Stimulated activated memory B cell treated with anti-CD40 and anti-IgM and Interleukin-4, amounts not matched to agents 10 μg/mL and 1 μg/mL and 100 μg/mL, for 72 hours (primary cell): ENCODE results near the gene RHBDF1.
"Not testable (repeated sequence)": the region's sequence is repeated elsewhere in the genome, so short reads cannot be mapped to it uniquely, and the experiment has no call there.

Experiments
- ATAC-seq: fragments of 150-1000 bp; cut with Tn5 transposase; 2 replicates; pipeline ENCODE4 v1.10.0; 2021
- H3K27ac Mint-ChIP-seq: one replicate; pipeline ENCODE4 v1.8.0; 2022; ENCODE audit warnings: mild to moderate bottlenecking, mixed read lengths
- H3K27me3 Mint-ChIP-seq: one replicate; pipeline ENCODE4 v1.8.0; 2022; ENCODE audit warnings: mixed read lengths
- H3K36me3 Mint-ChIP-seq: one replicate; pipeline ENCODE4 v1.8.0; 2022; ENCODE audit warnings: mixed read lengths
- H3K4me1 Mint-ChIP-seq: one replicate; pipeline ENCODE4 v1.8.0; 2022; ENCODE audit warnings: mixed read lengths
- H3K4me3 Mint-ChIP-seq: one replicate; pipeline ENCODE4 v1.8.0; 2022; ENCODE audit warnings: mild to moderate bottlenecking, moderate library complexity, mixed read lengths
- H3K9me3 Mint-ChIP-seq: one replicate; pipeline ENCODE4 v1.8.0; 2022; ENCODE audit warnings: mixed read lengths

The RHBDF1 gene

DNA sequence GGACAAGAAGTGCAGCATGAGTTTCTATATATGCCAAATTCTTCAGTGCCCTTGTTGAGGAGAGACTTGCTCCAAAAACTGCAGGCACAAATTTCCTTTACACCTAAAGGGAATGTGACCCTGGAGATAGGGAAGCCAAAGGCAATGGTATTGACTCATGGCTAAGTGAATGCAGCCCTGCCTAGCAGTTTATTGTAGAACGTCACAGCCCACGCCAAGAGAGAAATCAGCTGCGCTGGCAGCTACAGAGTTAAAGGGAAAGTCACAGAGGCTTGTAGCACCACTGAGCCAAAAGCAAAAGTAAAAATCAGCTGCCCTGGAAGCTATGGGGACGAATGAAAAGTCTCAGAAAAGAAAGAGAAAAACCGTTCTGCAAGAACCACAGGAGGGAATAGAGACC, 29.1 kb downstream of the RHBDF1 start:
- Mint-ChIP-seq H3K27ac (peak overlapping the region; percentile 45), H3K9me3 (no peaks in the 10 kb centered on the region), H3K27me3 (no peaks in the 10 kb centered on the region), H3K4me3 (no peak overlapping the region), H3K4me1 (peaks cover 34% of the 10 kb centered on the region), H3K36me3 (peaks cover 52% of the 10 kb centered on the region)
- ATAC-seq: no peak

DNA sequence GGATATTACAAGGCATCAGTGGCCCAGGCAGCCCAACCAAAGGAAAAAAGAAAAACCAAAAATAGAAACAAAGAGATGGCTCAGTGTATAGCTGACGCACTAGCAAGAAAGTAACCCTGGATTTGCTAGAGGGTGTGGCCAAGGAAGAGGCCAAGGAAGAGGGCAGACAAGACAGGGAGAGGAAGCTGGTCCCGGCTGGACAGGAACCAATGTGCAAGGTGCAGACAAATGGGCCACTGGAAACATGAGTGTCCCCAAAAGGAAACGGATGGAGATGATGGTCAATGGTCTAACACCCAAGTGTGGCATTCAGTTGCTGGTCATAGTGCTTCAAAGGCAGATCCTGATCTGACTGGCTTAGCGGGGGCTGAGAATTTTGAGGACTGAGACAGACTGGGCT, 29.7 kb downstream of the RHBDF1 start:
- Mint-ChIP-seq H3K27ac (peak overlapping the region; percentile 45), H3K9me3 (no peaks in the 10 kb centered on the region), H3K4me1 (peaks cover 40% of the 10 kb centered on the region), H3K36me3 (peaks cover 49% of the 10 kb centered on the region), H3K27me3 (no peaks in the 10 kb centered on the region), H3K4me3 (no peak overlapping the region)
- no peak for ATAC-seq

DNA sequence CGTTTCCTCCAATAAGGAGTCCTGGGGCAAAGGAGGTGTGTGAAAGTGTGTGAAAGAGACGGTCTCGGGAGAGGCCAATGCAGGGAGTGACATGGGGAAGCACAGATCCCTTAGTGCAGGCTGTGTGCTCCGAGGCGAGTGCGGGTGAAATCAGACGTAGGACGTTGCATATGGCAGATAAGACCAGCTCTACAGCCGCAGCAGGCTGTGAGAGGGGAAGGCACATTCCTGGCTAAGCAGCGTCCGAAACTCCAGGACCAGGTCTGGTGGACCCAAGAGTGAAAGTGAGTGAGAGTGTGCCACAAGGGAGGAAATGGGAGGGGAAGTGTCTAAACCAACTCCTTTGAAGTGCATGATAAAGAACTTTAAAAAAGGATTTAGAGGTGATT, 30.4 kb downstream of the RHBDF1 start:
- no peaks in the 10 kb centered on the region for H3K9me3 Mint-ChIP-seq
- no peak overlapping the region for H3K4me3 Mint-ChIP-seq
- peak overlapping the region; percentile 45 for H3K27ac Mint-ChIP-seq
- H3K4me1 Mint-ChIP-seq: peaks cover 46% of the 10 kb centered on the region
- H3K36me3 Mint-ChIP-seq: peaks cover 45% of the 10 kb centered on the region
- ATAC-seq: no peak
- no peaks in the 10 kb centered on the region for H3K27me3 Mint-ChIP-seq

DNA sequence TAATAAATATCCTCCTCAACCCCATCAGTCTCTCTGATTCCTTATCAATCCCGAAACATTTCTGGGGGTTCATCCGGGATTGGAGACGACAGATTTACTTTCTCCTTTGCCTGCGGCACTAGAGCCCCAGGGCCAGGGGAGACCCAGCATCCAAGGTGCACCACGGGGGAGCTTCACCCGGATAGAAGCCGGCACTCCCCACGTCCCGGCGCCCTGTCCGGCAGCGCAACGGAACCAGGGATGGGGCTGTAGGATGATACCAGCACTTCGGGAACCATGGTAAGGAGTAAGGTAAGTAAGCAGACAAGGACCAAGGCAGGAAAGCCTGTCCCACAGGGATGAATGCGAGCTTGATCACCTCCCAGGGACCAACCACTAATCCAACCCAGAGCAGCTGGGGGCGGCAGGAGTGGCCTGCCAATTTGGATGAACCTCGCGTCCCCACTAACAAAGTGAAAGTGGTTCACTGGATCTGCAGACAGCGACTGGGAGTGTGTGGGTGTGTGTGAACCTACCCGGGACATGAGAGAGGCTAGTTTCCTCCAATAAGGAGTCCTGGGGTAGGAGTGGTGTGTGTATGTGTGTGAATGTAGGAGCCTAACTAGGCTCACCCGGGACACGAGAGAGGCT, 30.9 kb downstream of the RHBDF1 start:
- Mint-ChIP-seq H3K4me1 (peaks cover 51% of the 10 kb centered on the region), H3K27ac (peak overlapping the region; percentile 45), H3K27me3 (no peaks in the 10 kb centered on the region), H3K9me3 (no peaks in the 10 kb centered on the region), H3K36me3 (peaks cover 43% of the 10 kb centered on the region), H3K4me3 (no peak overlapping the region)
- no peak for ATAC-seq

DNA sequence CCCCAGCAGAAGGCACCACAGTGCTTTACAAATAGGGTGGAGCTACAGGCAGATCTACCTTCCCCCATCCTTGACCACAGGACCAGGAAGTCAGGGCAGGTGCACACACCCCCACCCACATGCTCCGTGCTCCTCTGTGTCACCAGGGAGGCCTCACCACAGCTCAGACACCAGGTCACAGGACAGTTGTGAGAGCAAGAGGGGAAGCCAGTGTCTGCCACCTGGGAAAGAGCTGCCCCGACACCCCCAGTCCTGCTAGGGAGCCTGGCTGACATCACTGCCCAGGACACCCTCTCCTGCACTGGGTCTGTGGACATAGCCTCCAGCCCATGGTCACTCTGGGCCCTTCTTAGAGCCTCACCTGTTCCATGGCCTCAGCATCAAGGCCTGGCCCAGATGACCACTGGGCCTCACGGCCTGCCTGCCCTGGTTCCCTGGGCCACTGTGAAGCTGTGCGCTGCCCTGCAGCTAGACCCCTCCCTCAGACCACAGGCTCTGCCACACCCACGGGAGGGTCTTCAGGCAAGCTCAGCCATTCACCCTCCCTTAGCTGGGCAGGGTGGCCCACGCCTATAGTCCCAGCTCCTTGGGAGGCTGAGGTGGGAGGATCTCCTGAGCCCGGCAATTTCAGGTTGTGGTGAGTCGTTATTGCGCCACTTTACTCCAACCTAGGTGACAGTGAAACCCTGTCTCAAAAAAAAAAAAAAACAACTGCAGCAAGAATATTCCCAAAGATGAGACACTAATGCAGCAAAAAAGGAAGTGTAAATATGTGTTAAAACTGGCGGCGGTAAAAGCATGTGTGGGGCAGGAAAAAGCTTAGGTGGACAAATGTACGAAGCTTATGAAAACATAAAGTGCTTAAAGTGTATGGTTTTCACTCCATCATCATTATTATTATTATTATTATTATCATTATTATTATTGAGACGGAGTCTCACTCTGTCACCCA, 33.2 kb downstream of the RHBDF1 start:
- Mint-ChIP-seq H3K4me3 (peak overlapping the region; percentile 35), H3K36me3 (peaks cover 31% of the 10 kb centered on the region), H3K27me3 (no peaks in the 10 kb centered on the region), H3K9me3 (no peaks in the 10 kb centered on the region), H3K4me1 (peaks cover 74% of the 10 kb centered on the region), H3K27ac (peak overlapping the region; percentile 89)
- ATAC-seq: peak; percentile 96

DNA sequence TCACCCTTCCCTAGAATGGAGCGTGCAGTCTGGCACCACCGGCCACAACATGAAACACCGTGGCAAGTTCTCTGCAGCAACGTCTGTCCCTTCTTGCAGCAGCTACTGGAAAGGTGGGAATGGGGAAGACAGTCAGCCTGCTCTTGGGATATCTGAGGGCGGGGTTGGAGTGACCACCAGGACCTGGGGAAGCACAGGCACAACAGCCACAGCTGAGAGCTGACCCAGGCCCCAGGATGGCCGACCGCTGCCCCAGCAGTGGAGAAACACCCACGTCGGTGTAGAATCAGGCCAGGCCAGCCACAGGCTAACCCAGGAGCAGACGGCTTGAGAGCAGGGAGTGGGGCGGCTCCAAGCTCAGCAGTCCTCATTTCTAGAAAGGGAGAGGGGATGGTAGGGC, 34.2 kb downstream of the RHBDF1 start:
- H3K27me3 Mint-ChIP-seq, H3K9me3 Mint-ChIP-seq, ATAC-seq, H3K4me3 Mint-ChIP-seq: not testable (repeated sequence)
- H3K27ac Mint-ChIP-seq: peak overlapping the region; percentile 89
- peaks cover 84% of the 10 kb centered on the region for H3K4me1 Mint-ChIP-seq
- H3K36me3 Mint-ChIP-seq: peaks cover 22% of the 10 kb centered on the region

DNA sequence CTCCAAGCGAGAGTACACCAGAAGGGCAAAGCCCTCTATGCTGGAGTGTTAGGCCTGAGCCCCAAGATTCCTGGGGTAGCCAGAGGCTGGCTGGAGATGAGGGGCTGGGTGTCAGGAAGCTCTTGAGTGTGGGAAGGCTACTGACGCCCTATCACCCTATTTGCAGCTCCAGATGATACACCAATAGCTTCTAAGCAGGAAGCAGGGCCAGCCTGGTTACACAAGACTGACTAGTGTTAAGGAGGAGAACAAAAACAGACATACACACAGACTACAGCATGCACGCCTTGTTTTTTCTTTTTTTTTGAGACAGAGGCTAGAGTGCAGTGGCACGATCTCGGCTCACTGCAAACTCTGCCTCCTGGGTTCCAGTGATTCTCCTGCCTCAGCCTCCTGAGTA, 34.9 kb downstream of the RHBDF1 start:
- Mint-ChIP-seq H3K4me1 (peaks cover 77% of the 10 kb centered on the region), H3K27ac (peak overlapping the region; percentile 89), H3K36me3 (peaks cover 15% of the 10 kb centered on the region), H3K27me3 (no peaks in the 10 kb centered on the region), H3K9me3 (no peaks in the 10 kb centered on the region), H3K4me3 (no peak overlapping the region)
- peak; percentile 21 for ATAC-seq

DNA sequence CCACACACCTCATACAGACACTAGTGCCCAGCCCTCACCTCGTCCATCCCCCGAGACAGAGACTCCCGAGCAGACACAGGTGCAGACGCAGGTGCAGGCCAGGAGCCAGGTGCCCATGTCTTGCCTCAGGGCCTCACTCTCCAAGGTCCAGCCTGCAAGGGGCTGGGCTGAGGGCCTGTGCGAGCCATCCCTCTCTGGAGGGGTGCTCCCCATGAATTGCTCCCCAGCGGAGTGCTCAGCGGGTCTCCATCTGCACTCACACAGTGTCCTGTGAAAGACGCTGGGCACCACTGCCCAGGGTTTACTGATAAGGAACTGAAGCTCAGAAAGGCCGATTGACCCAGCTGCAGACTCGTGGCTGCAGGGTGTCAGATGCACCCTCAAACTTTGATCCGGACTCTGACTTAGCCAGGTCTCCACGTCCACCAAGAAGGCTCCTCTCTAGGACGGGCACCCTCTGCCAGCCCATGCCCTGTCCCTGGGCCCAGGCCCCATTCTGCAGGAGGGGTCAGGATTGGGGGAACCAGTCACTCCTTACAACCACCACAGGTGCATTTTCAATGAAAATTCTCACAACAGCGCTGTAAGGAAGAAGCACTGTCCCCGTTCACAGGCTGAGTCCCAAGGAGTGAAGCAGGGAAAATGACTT, 36.0 kb downstream of the RHBDF1 start:
- H3K4me3 Mint-ChIP-seq: peak overlapping the region; percentile 16
- H3K9me3 Mint-ChIP-seq: no peaks in the 10 kb centered on the region
- peaks cover 75% of the 10 kb centered on the region for H3K4me1 Mint-ChIP-seq
- ATAC-seq: no peak
- H3K27me3 Mint-ChIP-seq: no peaks in the 10 kb centered on the region
- H3K36me3 Mint-ChIP-seq: peaks cover 6% of the 10 kb centered on the region
- peak overlapping the region; percentile 89 for H3K27ac Mint-ChIP-seq

DNA sequence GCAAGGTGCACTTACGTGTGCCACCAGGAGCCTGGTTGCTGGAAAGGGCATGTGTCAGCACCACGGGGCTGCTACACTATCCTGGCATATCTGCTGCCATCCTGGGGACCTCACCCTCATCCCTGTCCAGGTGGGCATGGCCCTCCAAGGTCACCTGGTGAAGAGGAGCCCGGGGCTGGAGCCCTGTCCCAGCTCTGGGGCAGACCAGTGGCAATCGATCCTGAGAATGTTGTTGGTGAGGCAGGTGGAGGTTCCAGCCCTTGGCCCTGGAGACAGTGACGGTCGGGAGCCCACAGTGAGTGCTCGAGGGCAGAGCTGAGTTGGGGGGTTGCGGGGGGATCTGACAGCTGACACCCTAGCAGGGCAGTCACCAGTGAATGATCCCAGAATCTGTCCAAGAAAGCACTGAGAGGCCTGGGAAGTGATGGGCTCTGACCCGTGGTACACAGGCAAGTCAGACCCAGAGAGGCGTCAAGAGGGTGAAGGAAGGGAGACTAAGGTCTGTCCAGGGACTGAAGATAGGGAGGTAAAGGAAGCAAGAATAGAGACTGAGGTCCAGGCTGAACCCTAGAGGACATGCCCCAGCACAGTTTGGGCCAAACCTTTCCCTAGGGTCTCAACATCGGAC, 36.6 kb downstream of the RHBDF1 start:
- peak overlapping the region; percentile 62 for H3K4me3 Mint-ChIP-seq
- peaks cover 75% of the 10 kb centered on the region for H3K4me1 Mint-ChIP-seq
- H3K9me3 Mint-ChIP-seq: no peaks in the 10 kb centered on the region
- H3K27me3 Mint-ChIP-seq: no peaks in the 10 kb centered on the region
- peaks cover 6% of the 10 kb centered on the region for H3K36me3 Mint-ChIP-seq
- ATAC-seq: no peak
- peak overlapping the region; percentile 89 for H3K27ac Mint-ChIP-seq

DNA sequence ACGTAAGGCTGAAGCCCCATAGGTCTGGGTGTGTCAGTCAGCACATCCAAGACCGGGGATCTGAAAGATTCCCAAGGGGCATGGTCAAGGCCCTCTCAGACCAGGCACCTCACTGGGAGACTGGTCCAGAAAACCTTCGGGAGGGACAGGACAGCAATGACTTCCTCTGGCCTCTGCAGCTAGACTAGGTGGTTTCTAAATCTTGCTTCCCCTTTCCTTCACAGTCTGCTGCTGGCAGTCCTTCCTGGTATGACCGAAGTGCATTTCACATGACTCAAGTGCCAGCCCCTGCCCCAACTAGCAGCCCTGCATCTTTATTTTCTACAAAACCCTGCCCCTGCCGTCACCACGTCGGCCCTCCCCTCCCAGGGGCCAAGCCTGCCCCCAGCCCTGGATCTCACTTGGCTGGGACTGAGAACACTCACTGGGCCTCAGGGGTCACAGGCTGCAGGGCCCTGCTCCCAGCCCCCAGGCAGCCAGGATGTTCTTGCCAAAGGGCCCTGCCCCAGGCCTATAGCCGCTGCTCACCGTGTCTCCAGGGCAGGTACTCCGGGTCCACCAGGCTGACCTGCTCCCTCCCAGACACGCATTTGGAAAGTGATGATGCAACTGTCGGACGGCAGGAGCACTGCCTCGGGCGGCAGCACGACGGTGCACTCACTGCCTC, 37.3 kb downstream of the RHBDF1 start:
- Mint-ChIP-seq H3K9me3 (no peaks in the 10 kb centered on the region), H3K4me1 (peaks cover 80% of the 10 kb centered on the region), H3K36me3 (peaks cover 10% of the 10 kb centered on the region), H3K4me3 (peak overlapping the region; percentile 62), H3K27ac (peak overlapping the region; percentile 89), H3K27me3 (no peaks in the 10 kb centered on the region)
- peak; percentile 82 for ATAC-seq

DNA sequence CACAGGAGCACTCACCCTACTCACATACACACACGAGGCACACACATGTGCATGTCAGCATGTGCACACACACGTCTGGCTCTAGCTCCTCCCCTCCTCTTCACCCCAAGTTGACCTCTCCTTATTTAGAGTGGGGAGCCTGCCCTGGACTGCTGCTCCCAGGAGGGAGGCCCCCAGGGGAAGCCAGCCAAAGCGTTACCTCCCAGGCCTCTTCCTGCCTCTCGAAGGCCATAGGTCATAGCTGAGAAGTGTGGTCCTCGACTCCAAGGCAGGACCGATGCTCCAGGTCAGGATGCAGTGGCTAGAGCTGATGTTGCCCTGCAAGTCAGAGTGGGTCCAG, 37.8 kb downstream of the RHBDF1 start:
- peaks cover 12% of the 10 kb centered on the region for H3K36me3 Mint-ChIP-seq
- H3K4me1 Mint-ChIP-seq: peaks cover 79% of the 10 kb centered on the region
- no peaks in the 10 kb centered on the region for H3K27me3 Mint-ChIP-seq
- no peaks in the 10 kb centered on the region for H3K9me3 Mint-ChIP-seq
- ATAC-seq: peak; percentile 21
- H3K4me3 Mint-ChIP-seq: peak overlapping the region; percentile 62
- peak overlapping the region; percentile 89 for H3K27ac Mint-ChIP-seq

DNA sequence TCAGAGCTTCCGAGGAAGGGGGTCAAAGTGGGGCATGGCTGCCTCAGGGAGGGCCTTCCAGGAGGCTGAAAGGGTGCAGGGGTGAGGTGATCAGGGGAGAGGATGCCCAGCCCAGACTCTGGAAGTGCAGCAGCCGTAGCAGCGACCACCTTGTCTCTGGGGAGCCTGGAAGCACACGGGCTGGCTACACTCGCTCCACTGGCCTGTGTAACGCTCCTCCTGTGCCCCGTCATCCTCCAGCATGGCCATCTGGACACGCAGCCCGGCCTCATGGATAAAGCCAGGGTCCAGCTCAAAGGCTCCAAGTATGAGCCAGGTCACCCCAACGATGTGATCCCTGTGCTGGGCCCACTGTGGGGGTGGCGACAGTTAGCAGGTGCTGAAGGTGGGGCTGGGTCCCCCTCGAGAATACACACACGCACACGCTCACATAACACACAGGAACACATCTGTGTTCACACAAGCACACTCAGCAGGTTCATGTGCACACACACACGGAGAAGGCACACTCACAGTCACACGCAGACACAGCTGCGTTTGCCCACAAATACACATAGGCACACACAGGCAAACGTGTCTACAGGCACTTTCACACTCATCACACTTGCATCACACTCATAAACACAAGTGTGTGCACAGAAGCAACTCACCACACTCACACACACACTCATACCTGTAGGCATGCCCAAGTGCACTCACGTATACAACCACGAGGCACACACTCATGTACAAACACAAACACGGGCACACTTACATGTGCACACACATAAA, 38.4 kb downstream of the RHBDF1 start:
- H3K9me3 Mint-ChIP-seq: no peaks in the 10 kb centered on the region
- H3K4me3 Mint-ChIP-seq: peak overlapping the region; percentile 62
- peak overlapping the region; percentile 89 for H3K27ac Mint-ChIP-seq
- peaks cover 74% of the 10 kb centered on the region for H3K4me1 Mint-ChIP-seq
- peaks cover 12% of the 10 kb centered on the region for H3K36me3 Mint-ChIP-seq
- no peak for ATAC-seq
- H3K27me3 Mint-ChIP-seq: no peaks in the 10 kb centered on the region

DNA sequence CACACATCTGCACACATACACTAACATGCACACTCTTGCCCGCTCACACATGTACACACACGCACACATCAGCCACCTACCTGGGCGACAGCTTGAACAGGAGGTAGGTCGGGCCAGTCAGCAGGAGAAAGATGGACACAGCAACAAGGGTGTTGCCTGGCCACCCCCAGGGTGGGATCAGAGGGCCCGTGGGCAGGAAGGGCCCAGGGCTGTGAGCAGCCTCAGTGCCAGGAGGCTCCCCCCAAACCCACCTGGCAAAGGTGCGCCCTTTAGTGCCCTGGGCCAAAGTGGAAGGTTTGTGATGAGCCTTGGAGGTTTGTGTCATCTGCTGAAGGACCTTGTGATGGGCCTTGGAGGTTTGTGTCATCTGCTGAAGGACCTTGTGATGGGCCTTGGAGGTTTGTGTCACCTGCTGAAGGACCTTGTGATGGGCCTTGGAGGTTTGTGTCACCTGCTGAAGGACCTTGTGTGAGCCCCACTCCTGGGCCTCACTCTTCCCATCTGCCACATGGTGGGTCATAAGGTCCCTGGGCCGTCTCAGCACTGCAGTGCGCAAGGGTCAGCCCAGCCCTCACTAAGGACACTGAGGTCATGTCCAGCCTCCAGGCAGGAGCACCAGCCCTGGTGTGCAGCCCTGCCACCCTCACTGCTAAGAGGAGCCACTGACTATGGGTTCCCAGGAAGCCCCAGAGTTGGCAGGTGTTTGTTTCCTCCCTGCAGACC, 39.1 kb downstream of the RHBDF1 start:
- H3K27me3 Mint-ChIP-seq, ATAC-seq, H3K9me3 Mint-ChIP-seq: not testable (repeated sequence)
- Mint-ChIP-seq H3K36me3 (peaks cover 12% of the 10 kb centered on the region), H3K27ac (peak overlapping the region; percentile 89), H3K4me1 (peaks cover 66% of the 10 kb centered on the region), H3K4me3 (peak overlapping the region; percentile 62)

DNA sequence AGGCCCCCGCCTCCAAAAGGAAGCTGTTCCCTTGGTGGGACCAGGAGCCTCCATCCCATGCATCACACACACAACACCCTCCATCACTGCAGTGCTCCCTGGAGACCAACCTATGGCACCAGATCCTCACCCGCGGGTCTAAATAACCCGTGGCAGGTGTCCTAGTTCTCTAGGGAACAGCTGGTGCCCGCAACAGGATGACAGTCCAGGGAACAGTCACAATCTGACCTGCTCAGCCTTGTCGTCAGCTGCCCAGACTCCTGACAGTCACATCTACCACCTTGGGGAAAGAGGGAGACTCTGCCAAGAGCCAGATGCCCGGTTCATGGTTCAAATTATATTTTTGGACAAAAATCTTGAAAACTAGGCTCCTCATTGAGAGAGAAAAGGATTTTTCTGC, 41.8 kb downstream of the RHBDF1 start:
- ATAC-seq, H3K27me3 Mint-ChIP-seq, H3K9me3 Mint-ChIP-seq, H3K4me3 Mint-ChIP-seq: not testable (repeated sequence)
- peaks cover 12% of the 10 kb centered on the region for H3K36me3 Mint-ChIP-seq
- peak overlapping the region; percentile 57 for H3K27ac Mint-ChIP-seq
- H3K4me1 Mint-ChIP-seq: peaks cover 39% of the 10 kb centered on the region
